Heart right ventricle (tissue), 16 donors: ENCODE measurements around the gene MAP3K13. TPM values are rescaled to one million over a fixed set of nuclear protein-coding genes. Genes with fewer than 3 reads are reported as not detected.
A peak's percentile ranks its signal among the peaks of the same experiment; 100 is the strongest.

Experiments
- ATAC-seq, 8 donors: fragments of 200-7000 bp; cut with Tn5 transposase; one replicate each; pipeline ENCODE4 v1.9.1; 2020; ENCODE audit warnings: mild to moderate bottlenecking in 8 of 8, moderate library complexity in 8 of 8, moderate number of reproducible peaks in 1 of 8
- DNase-seq, 2 donors: peaks; one replicate each; pipeline ENCODE4 v3.0.0-alpha.2; 2020
- H3K27ac ChIP-seq, 10 donors: fragments of 200-600 bp; sonication (generic) in 2 of 10; one replicate each; pipeline versions ENCODE4 v1.5.0 to v1.8.0; 2020 to 2022; ENCODE audit warnings: mild to moderate bottlenecking in 3 of 10
- H3K27me3 ChIP-seq, 7 donors: fragments of 200-600 bp; one replicate each; pipeline ENCODE4 v1.8.0; 2021 to 2022; ENCODE audit warnings: mild to moderate bottlenecking in 2 of 7
- H3K36me3 ChIP-seq, 9 donors: fragments of 200-600 bp; sonication (generic) in 1 of 9; one replicate each; pipeline versions ENCODE4 v1.5.0 to v1.8.0; 2020 to 2022; ENCODE audit warnings: mild to moderate bottlenecking in 2 of 9
- H3K4me1 ChIP-seq, 9 donors: fragments of 200-600 bp; sonication (generic) in 1 of 9; one replicate each; pipeline versions ENCODE4 v1.5.0 to v1.8.0; 2020 to 2022; ENCODE audit warnings: mild to moderate bottlenecking in 4 of 9
- H3K4me3 ChIP-seq, 10 donors: fragments of 200-600 bp; sonication (generic) in 2 of 10; one replicate each; pipeline versions ENCODE4 v1.5.0 to v1.8.0; 2020 to 2022; ENCODE audit warnings: mild to moderate bottlenecking in 7 of 10, moderate library complexity in 2 of 10
- H3K9me3 ChIP-seq, 11 donors: fragments of 200-600 bp in 10 of 11; sonication (generic) in 2 of 11; one replicate each; pipeline versions ENCODE4 v1.5.0 to v1.8.0; 2013 to 2022; ENCODE audit warnings: mild to moderate bottlenecking in 2 of 11, control low read depth in 1 of 11, moderate library complexity in 1 of 11
- WGBS, 2 donors: extraction: QIAGEN DNeasy Blood & Tissue Kit; methylation state at CpG; one replicate each; pipeline ENCODE4 v1.1.7; 2013; ENCODE audit warnings: inconsistent platforms in 1 of 2; 5-methylcytosine and 5-hydroxymethylcytosine counted together
- intact Hi-C, 10 donors: fragments of 100-400 bp; cut with DNase I; formaldehyde crosslinking; loops; one replicate each; pipeline versions ENCODE4 v1.11.1 to v1.14.2; 2022
- polyA plus RNA-seq, 2 donors: library from polyadenylated mRNA; stranded (reverse); fragments of 200-250 nt; gene quantifications; one replicate each; pipeline ENCODE4 v1.2.3, GENCODE V29; 2013
- total RNA-seq, 10 donors: library from RNA; stranded (reverse); fragmentation: NEBNext Ultra II Directional in 3 of 10; extraction: Animal tissue kit (Norgen Biotek cat#: 25700) in 3 of 10; gene quantifications; one replicate each; pipeline versions ENCODE4 v1.2.1 to v1.2.4, GENCODE V29; 2021 to 2023
- TF ChIP-seq, protein P1 (sequence below), 9 donors: fragments of 200-600 bp; sonication (generic) in 2 of 9; IDR thresholded peaks; one replicate each; pipeline versions ENCODE4 v1.5.0 to v1.8.0; 2021 to 2022; ENCODE audit warnings: antibody characterized with exemption in 9 of 9, mild to moderate bottlenecking in 5 of 9, moderate library complexity in 1 of 9
- donor health status: Arrhythmogenic right ventricular cardiomyopathy.
- donor health status: ischemic (EF 13 %, LVEDD 7.1; RV severe dilation, severe dysfunction).
- donor health status: healthy with polysubstance abuse.
- donor health status: DM: no; HTN: yes; CAD: no.
- donor health status: DM: no; HTN: no; CAD: no.
- donor health status: ischemic (EF 25% LVEDD 6.9; RV normal size, moderate dysfunction).
- donor health status: ischemic (EF 25% LVEDD 5.7; RV mildly dilated, moderate dysfunction).
- donor health status: healthy.
- donor health status: DM: yes; HTN: yes; CAD: no.
- donor health status: Ischemic cardiomyopathy.
- donor health status: ischemic (EF 35%, LVEDD 5.7; RV mildly dilated, moderate dysfunction).
- donor health status: nonischemic (EF 11% LVEDD 7.7; RV severe dilation, severe dysfunction).
- donor health status: DM: yes; HTN: yes; CAD: no.
- donor health status: PGD.
- donor health status: ischemic (EF 29% LVEDD 5.4; RV normal size, mild dysfunction).
- donor health status: nonischemic (EF 23%, LVEDD 6.1; RV moderate dilation, normal function).

Gene MAP3K13
- total and polyA plus RNA-seq, 12 donors, result 7.1 to 14.9 (median 10.5) TPM

DNA sequence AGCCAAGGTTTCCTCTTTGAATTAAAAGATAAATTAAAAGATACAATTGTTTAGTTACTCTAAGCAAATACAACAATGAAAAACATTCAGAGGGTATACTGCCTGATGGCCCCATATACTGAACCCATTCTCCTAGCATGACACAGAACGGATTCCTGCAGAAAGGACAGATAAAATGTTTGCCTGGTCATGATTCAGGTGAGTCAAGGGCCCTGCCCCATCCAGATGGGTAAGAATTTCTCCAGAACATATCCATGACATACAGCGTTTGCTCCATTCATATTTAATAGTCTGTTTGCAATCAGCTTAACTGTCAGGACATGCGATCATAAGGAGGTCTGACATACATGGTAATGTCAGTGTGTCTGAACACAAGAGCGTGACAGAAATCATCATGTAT is 127.3 kb downstream of the MAP3K13 start:
- DNase-seq (no peak), ATAC-seq (no peak)
- WGBS, 2 donors, result 93 to 95% methylated on average over 4 of the region's 4 CpGs
- Histone ChIP-seq H3K4me3 (no peak overlapping the region), H3K27ac (no peak overlapping the region), H3K9me3 (no peaks in the 10 kb centered on the region), H3K36me3 (peaks cover 0 to 100% (median 36%) of the 10 kb centered on the region in 9 donors), H3K27me3 (no peaks in the 10 kb centered on the region), H3K4me1 (no peaks in the 10 kb centered on the region)
- intact Hi-C loops, result loop anchor here in 1 of 10 donors (10.0 kb wide), 1 partner anchor 95 kb away; the partner anchor contains the start of gene SENP2
- TF ChIP-seq, protein P1, sequence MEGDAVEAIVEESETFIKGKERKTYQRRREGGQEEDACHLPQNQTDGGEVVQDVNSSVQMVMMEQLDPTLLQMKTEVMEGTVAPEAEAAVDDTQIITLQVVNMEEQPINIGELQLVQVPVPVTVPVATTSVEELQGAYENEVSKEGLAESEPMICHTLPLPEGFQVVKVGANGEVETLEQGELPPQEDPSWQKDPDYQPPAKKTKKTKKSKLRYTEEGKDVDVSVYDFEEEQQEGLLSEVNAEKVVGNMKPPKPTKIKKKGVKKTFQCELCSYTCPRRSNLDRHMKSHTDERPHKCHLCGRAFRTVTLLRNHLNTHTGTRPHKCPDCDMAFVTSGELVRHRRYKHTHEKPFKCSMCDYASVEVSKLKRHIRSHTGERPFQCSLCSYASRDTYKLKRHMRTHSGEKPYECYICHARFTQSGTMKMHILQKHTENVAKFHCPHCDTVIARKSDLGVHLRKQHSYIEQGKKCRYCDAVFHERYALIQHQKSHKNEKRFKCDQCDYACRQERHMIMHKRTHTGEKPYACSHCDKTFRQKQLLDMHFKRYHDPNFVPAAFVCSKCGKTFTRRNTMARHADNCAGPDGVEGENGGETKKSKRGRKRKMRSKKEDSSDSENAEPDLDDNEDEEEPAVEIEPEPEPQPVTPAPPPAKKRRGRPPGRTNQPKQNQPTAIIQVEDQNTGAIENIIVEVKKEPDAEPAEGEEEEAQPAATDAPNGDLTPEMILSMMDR (IDR thresholded peaks at IDR 0.05), result no peak

DNA sequence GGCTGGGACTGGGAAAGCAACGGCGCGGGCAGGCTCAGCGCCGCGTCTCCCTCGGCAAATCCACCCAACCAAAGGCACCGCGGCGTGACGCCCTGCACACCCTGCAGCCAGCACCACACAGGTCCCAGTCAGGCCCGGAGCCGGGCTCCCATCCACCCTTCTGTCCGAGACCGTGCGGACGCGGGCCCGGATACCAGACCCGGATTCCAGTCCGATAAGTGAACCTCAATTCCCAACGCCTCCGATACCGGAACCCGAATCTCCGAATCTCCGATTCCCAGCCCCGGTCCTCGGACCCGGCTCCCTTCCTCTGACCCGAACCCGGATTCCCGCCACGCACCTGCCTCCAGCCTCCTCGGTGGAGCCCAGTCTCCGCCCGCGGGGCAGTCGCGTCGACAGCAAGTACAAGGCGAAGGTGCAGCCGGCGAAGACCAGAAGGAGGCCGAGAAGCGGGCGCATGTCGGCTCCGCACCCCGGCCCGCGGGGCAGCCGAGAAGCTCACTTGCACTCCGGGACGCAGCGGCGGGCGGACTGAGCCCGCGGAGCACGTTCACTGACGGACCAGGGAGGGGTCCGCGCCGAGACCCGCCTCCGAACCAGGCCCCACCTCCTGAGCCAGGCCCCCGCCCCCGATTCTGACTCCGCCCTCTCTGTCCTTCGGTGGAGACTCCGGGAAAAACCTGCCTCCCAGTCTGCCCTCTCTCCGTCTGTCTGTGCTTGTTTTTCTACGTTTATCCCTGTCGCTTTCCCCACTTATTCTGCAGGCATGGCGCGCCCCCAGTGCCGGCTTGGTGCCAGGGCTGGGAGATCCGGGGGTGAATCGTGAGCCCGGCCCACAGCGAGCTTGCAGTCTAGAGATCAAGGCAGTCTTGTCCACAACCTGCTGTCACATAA is 135.8 kb downstream of the MAP3K13 start, which contains the start of gene TMEM41A:
TSS of gene TMEM41A (minus strand) at position 533 of the 894 bp plus-strand sequence. CDS start at position 459, 74 bp downstream.
- 1% methylated on average over 79 to 82 of the region's 82 CpGs for WGBS, 2 donors
- intact Hi-C loops, result loop anchor here in 5 of 10 donors (2.0 to 10.0 kb wide), 4 partner anchors 59 to 89 kb away; partner anchors contain the start of gene SENP2 (in 3 of the 5)
- peaks cover 6 to 37% (median 20%) of the 10 kb centered on the region in 9 donors for H3K4me1 ChIP-seq

DNA sequence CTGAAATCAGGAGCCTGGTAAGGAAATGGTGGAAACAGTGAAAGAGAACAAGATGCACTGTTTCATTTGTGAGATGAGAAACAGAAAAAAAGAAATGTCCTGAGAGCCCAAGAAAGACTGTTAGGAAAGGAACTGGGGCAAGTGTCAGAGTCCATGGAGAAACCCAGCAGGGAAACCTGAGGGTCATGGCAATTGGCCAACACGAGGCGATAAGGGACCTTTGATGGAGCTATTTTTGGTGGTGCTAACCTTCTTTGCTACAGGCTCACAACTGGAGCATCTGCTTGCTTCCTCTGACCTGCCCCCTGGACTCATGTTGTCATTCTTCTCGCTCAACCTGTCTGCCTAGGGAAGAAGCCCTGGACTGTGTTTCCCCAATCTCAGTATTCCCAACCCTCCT is 140.1 kb downstream of the MAP3K13 start:
- H3K4me1 ChIP-seq, result peaks cover 0 to 21% (median 8%) of the 10 kb centered on the region in 9 donors
- ATAC-seq, result peak in 3 of 8 donors; percentile 16 to 28 (median 27)
- no peaks in the 10 kb centered on the region for H3K27me3 ChIP-seq
- no peaks in the 10 kb centered on the region for H3K36me3 ChIP-seq
- H3K9me3 ChIP-seq, result no peaks in the 10 kb centered on the region
- peak; percentile 27 to 51 for DNase-seq
- TF ChIP-seq, protein P1 (IDR thresholded peaks at IDR 0.05), result no peak
- WGBS, 2 donors, result 26 to 47% methylated on average over 3 of the region's 3 CpGs
- peak overlapping the region in 9 of 10 donors; percentile 7 to 82 (median 62) for H3K27ac ChIP-seq
- H3K4me3 ChIP-seq, result no peak overlapping the region
- intact Hi-C loops, result loop anchor here in 2 of 10 donors (5.0 to 10.0 kb wide), 2 partner anchors 52 to 54 kb away; partner anchors contain the start of gene LIPH (in 1 of the 2)

More for the DNA sequence above, 135.8 kb downstream of the MAP3K13 start, which contains the start of gene TMEM41A:
- ATAC-seq (peak; percentile 98 to 99 (median 99)), DNase-seq (peak; percentile 95)
- no peaks in the 10 kb centered on the region for H3K27me3 ChIP-seq
- peaks cover 0 to 31% (median 30%) of the 10 kb centered on the region in 9 donors for H3K36me3 ChIP-seq
- TF ChIP-seq, protein P1 (IDR thresholded peaks at IDR 0.05), result peak in 1 of 9 donors; percentile 8
- H3K27ac ChIP-seq, result peak within 1 kb of the TSS; percentile 30 to 92 (median 88)
- H3K9me3 ChIP-seq, result no peaks in the 10 kb centered on the region
- H3K4me3 ChIP-seq, result peak within 1 kb of the TSS; percentile 62 to 99 (median 86)

DNA sequence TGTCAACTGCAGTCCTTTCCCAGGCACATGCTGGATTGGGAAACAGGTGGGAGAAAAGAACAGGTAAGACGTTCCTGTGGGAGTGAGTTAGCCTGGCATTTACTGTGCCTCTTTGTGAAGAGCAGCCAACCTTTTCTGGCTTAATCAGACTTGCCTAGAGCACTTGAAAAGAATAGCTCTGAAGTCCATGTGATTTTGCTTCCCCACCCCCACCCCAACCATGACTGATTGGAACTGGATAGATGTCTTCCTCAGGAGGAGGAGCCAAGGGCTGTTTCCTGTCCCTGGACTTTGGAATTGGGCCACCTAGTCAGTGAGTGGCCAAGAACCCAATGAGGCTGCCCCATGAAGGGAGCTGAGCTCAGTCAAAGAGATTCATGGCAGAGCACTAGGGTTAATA is 140.6 kb downstream of the MAP3K13 start:
- no peaks in the 10 kb centered on the region for H3K27me3 ChIP-seq
- H3K9me3 ChIP-seq, result no peaks in the 10 kb centered on the region
- WGBS, 2 donors, result 41 to 54% methylated on average over 1 of the region's 1 CpG
- H3K4me3 ChIP-seq, result no peak overlapping the region
- intact Hi-C loops, result loop anchor here in 2 of 10 donors (5.0 to 10.0 kb wide), 2 partner anchors 51 to 54 kb away; partner anchors contain the start of gene LIPH (in 1 of the 2)
- H3K27ac ChIP-seq, result peak overlapping the region in 7 of 10 donors; percentile 55 to 82 (median 63)
- TF ChIP-seq, protein P1 (IDR thresholded peaks at IDR 0.05), result no peak
- ATAC-seq (no peak), DNase-seq (no peak)
- peaks cover 0 to 20% (median 7%) of the 10 kb centered on the region in 9 donors for H3K4me1 ChIP-seq
- H3K36me3 ChIP-seq, result no peaks in the 10 kb centered on the region
